A549 treated with Hydrocortisone at 1 μM for 4 hours (cell line): ENCODE measurements around the gene CES3. TPM values are rescaled to one million over a fixed set of nuclear protein-coding genes. Genes with fewer than 3 reads are reported as not detected.

Experiments
- total RNA-seq: library from RNA; stranded (reverse); fragments of 200-300 nt; extraction: Qiagen RNA extraction; gene quantifications from 5 replicates; pipeline ENCODE4 v1.2.3, GENCODE V29; 2022

Gene CES3, protein sequence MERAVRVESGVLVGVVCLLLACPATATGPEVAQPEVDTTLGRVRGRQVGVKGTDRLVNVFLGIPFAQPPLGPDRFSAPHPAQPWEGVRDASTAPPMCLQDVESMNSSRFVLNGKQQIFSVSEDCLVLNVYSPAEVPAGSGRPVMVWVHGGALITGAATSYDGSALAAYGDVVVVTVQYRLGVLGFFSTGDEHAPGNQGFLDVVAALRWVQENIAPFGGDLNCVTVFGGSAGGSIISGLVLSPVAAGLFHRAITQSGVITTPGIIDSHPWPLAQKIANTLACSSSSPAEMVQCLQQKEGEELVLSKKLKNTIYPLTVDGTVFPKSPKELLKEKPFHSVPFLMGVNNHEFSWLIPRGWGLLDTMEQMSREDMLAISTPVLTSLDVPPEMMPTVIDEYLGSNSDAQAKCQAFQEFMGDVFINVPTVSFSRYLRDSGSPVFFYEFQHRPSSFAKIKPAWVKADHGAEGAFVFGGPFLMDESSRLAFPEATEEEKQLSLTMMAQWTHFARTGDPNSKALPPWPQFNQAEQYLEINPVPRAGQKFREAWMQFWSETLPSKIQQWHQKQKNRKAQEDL
- total RNA-seq, result 2.0 to 2.5 TPM (median 2.5 TPM) in 5 replicates

DNA sequence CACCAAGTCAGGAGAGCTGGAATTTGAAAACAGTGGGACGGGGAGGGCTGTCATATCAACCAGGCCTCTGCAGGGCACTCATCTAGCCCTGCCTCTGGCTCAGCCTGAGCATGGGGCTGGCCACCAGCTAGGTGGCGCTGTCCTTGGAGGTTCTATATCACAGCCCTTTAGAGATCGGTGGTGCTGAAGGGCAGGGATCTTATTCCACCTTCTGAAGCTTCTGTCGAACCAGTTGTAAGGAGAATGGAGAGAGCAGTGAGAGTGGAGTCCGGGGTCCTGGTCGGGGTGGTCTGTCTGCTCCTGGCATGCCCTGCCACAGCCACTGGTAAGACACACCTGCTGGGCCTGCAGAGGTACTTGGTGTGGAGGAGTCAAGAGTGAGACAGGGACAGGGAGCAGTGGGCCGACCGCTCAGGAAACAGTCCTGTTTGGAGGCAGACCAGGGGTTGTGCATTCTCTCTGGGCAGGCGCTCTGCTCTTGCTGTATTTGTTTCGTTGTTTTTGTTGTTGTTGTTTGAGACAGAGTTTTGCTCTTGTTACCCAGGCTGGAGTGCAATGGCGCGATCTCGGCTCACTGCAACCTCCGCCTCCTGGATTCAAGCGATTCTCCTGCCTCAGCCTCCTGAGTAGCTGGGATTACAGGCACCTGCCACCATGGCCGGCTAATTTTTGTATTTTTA, at the start of gene CES3:
Gene CES3, plus strand, starts transcription at position 202 of the 680 bp plus-strand sequence. Its CDS starts 42 bp downstream, at position 244.

DNA sequence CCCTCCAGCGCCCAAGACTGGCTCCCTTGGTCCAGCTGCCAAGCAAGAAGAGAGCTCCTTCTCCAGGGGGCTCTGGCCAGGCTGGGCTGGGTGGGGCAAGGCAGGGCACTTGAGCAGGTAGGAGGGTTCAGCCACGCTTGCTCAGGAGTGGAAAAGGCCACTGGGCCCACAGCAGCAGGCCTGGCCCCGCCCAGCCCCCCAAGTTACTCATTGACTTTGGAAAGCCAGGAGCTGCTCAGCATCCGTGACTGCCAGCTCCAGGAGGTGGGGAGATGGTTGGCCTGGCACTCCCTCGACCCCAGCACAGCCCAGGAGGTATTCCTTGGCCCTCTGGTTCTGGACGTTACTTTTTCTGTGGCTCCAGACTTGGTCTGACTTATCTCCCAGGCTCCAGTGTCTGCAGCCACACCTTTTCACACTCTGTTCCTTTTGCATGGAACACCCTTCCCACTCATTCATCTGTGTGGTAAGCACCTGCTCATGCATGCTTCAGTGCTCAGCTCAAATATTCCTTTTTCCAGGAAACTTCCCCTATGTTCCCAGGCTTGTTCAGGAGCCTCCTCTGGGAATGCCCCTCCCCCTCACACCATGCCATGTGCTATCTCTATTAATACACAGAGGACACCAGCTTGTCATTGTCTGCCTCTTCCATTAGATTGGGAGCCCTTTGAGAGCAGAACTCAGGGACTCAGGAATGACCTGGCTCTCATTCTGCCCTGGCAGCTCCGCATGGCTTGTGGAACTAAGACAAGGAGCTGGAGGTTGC, 42.1 kb upstream of the CES3 start, which contains the start of gene CDH16:
Gene CDH16, minus strand, starts transcription at position 83 of the 766 bp plus-strand sequence. CDS start 820 bp downstream, outside the sequence.

DNA sequence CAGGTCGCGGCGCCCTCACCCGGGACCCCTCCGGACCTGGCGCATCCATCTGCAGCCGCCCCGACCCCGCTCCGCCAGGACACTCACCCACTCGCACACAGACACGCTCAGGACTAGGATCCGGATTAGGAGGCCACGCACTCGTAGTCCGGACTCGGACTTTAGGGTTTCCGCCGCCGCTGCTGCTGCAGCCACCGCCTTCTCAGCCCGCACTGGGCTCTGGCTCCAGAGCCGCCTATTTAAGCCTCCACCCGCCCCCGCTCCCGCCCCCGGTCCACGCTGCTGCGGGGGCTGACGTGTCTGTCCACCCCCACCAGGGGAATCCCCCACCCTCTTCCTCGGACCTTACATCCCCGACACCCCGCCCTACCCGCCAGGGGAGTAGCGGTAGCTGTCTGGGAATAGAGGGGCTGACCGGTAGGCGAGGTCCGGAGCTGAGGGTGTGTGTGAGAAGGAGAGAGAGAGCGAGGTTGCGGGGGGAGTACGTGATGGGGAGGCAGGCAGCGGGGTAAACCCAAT, 35.7 kb upstream of the CES3 start, which contains the start of gene RRAD:
Gene RRAD, minus strand, starts transcription at position 214 of the 519 bp plus-strand sequence. CDS start 356 bp downstream, outside the sequence.

DNA sequence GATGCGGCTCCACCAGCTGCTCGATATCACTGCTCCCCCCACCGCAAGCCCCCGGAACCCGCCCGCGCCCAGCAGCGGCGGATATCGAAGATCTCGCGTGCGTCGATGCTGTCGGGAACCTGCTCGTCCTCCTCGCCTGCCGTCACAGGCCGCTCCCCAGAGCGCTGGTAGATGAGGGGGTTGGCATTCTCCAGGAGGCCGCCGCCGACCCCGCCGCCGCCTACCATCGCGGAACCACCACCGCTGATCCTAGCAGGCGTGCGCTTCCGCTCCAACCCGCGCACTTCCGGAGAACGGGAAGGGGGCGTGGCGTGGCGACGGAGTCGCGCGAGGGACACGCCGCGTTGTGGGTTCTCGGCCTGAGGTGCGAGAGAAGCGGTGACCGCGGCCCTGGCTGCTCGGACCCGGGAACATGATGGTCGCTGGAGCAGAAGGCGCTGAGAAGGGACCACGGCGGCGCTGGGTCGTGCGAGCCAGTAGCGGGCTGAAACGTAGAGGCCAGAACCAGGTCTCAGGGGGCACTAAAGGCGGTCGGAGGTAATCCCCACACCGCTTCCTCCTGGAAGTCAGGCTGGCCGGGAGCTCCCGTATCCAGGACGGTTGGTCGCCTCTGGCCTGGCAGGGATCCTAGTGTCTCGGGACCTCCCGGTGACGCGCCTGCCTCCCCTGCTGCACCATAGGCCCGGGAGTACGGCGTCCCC, 26.8 kb upstream of the CES3 start, which contains the start of gene CIAO2B:
Gene CIAO2B, minus strand, starts transcription at position 265 of the 701 bp plus-strand sequence. Its CDS starts 38 bp downstream, at position 227.

DNA sequence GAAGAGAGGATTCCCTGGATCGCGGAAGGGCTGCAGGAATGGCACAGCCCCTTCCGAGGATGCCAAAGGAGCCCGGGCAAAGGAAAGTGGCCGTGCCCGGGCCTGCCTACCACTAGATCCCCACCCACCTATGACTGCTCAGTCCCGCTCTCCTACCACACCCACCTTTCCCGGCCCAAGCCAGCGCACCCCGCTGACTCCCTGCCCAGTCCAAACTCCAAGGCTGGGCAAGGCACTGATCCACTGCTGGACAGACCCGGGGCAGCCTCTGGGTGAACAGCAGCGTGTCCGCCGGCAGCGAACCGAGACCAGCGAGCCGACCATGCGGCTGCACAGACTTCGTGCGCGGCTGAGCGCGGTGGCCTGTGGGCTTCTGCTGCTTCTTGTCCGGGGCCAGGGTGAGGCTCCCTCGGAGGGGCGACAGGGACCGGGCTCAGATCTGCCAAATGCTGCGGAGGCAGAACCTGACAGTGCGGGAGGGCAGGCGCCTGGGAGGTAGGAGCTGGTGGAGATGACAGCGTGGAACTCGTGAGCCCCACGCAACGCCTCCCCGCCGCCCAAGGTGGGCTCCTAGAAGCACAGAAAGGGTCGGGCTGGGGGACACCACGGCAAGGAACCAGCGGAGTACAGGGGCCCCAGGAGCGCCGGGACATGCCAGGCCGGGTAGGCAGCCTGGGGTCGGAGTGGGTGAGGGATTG, 25.6 kb upstream of the CES3 start, which contains the start of gene CES2:
Gene CES2, plus strand, starts transcription at position 203 of the 698 bp plus-strand sequence. Its CDS starts 120 bp downstream, at position 323.

DNA sequence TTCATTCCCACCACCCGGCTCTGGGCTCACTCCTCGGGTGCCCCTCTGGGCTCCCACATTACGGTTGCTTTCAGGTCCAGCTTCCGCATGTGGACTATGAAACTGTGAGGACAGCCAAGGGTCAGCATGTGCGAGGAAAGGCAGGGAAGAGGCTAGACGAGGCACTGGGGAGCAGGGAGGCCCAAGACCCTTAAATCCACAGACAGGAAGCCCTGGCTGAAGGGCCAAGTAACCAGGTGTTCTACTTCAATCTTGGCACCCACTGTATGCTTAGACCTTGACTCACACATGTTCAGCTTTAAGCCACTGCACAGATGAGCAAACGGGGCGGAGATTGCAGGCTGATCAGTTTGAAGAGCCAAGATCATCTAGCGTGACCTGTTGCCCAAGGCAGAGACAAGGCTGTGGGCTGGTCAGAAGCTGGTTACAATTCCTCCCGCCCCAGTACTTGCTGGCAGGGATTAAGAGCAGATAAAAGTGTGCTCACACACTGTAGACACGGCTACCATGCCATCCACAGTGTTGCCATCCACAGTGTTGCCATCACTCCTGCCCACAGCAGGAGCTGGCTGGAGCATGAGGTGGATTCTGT, 27.2 kb downstream of the CES3 start, which contains the start of gene CES4A:
Gene CES4A, plus strand, starts transcription at position 393 of the 592 bp plus-strand sequence. Its CDS starts 184 bp downstream, at position 577.

Other genes with a start within 250 kb of the CES3 start
- 38.1 to 67.8 TPM (median 49.2 TPM) in 5 replicates for gene DYNC1LI2, start 209.7 kb upstream of the CES3 start, total RNA-seq
- gene TERB1, start 159.7 kb upstream of the CES3 start, total RNA-seq, result 0.06 TPM in 1 of 5 replicates, not detected in the others
- gene NAE1, start 130.3 kb upstream of the CES3 start, total RNA-seq, result 59.8 to 73.7 TPM (median 69.0 TPM) in 5 replicates
- 0.09 TPM in 1 of 5 replicates, not detected in the others for gene CA7, start 116.9 kb upstream of the CES3 start, total RNA-seq
- gene PDP2, start 80.8 kb upstream of the CES3 start, total RNA-seq, result 4.6 to 8.2 TPM (median 6.3 TPM) in 5 replicates
- 5.9 to 7.4 TPM (median 6.6 TPM) in 5 replicates for gene CDH16, start 42.4 kb upstream of the CES3 start, total RNA-seq
- gene RRAD, start 35.7 kb upstream of the CES3 start, total RNA-seq, result 39.6 to 64.4 TPM (median 54.9 TPM) in 5 replicates
- gene CIAO2B, start 26.9 kb upstream of the CES3 start, total RNA-seq, result 127 to 194 TPM (median 183 TPM) in 5 replicates
- gene CES2, start 25.8 kb upstream of the CES3 start, total RNA-seq, result 32.6 to 40.2 TPM (median 35.1 TPM) in 5 replicates
- 3.4 to 4.1 TPM (median 3.7 TPM) in 5 replicates for gene CES4A, start 27.3 kb downstream of the CES3 start, total RNA-seq
- 49.9 to 68.7 TPM (median 52.8 TPM) in 5 replicates for gene CBFB, start 67.9 kb downstream of the CES3 start, total RNA-seq
- 24.9 to 28.4 TPM (median 25.6 TPM) in 5 replicates for gene PHAF1, start 148.7 kb downstream of the CES3 start, total RNA-seq
- gene B3GNT9, start 189.7 kb downstream of the CES3 start, total RNA-seq, result 7.0 to 9.5 TPM (median 8.9 TPM) in 5 replicates
- 15.1 to 22.9 TPM (median 21.6 TPM) in 5 replicates for gene TRADD, start 198.6 kb downstream of the CES3 start, total RNA-seq
- gene FBXL8, start 198.7 kb downstream of the CES3 start, total RNA-seq, result 6.3 to 9.6 TPM (median 8.4 TPM) in 5 replicates
- gene HSF4, start 203.5 kb downstream of the CES3 start, total RNA-seq, result 13.1 to 17.8 TPM (median 14.8 TPM) in 5 replicates
- 80.2 to 102 TPM (median 97.0 TPM) in 5 replicates for gene NOL3, start 209.3 kb downstream of the CES3 start, total RNA-seq
- gene MATCAP1, start 222.7 kb downstream of the CES3 start, total RNA-seq, result 5.5 to 9.0 TPM (median 6.2 TPM) in 5 replicates
- 0.06 to 0.25 TPM (median 0.17 TPM) in 5 replicates for gene EXOC3L1, start 228.9 kb downstream of the CES3 start, total RNA-seq
- 92.3 to 103 TPM (median 99.1 TPM) in 5 replicates for gene E2F4, start 230.9 kb downstream of the CES3 start, total RNA-seq
- 0.76 to 1.3 TPM (median 1.2 TPM) in 5 replicates for gene ELMO3, start 237.9 kb downstream of the CES3 start, total RNA-seq